HG03521 (cell line): ENCODE measurements around the gene ARHGAP4.

Experiments
- ATAC-seq: cut with Tn5 transposase; IDR thresholded peaks from one replicate; pipeline ENCODE4 v1.9.1; 2021; ENCODE audit warnings: mild to moderate bottlenecking, moderate library complexity; ENCODE audit not compliant: unreplicated experiment

Gene ARHGAP4

GRCh38 chrX:153964105-153964504 is 38.0 kb upstream of the ARHGAP4 start:
- no peak for ATAC-seq

GRCh38 chrX:153963546-153963945 is 37.5 kb upstream of the ARHGAP4 start:
- no peak for ATAC-seq

GRCh38 chrX:153961292-153961691 is 35.2 kb upstream of the ARHGAP4 start:
- ATAC-seq = no peak

GRCh38 chrX:153960786-153961185 is 34.7 kb upstream of the ARHGAP4 start:
- no peak for ATAC-seq

GRCh38 chrX:153960077-153960476 is 34.0 kb upstream of the ARHGAP4 start:
- no peak for ATAC-seq

GRCh38 chrX:153959649-153960048 is 33.6 kb upstream of the ARHGAP4 start:
- ATAC-seq = no peak

GRCh38 chrX:153958605-153959004 is 32.5 kb upstream of the ARHGAP4 start:
- no peak for ATAC-seq

- no peak for ATAC-seq
These were observed 31.2 kb upstream of the ARHGAP4 start for GRCh38 chrX:153957224-153957623.

- no peak for ATAC-seq
These were observed 30.2 kb upstream of the ARHGAP4 start for GRCh38 chrX:153956044-153956907.

GRCh38 chrX:153955228-153955732 is 29.2 kb upstream of the ARHGAP4 start:
- no peak for ATAC-seq

- ATAC-seq = no peak
These were observed 28.6 kb upstream of the ARHGAP4 start for GRCh38 chrX:153954558-153955227.

GRCh38 chrX:153953892-153954557 is 28.0 kb upstream of the ARHGAP4 start:
- no peak for ATAC-seq

GRCh38 chrX:153953342-153953830 is 27.3 kb upstream of the ARHGAP4 start:
- ATAC-seq = no peak

GRCh38 chrX:153952373-153953026 is 26.4 kb upstream of the ARHGAP4 start:
- ATAC-seq = no peak

- no peak for ATAC-seq
These were observed 25.8 kb upstream of the ARHGAP4 start for GRCh38 chrX:153951683-153952372.

- no peak for ATAC-seq
These were observed 24.1 kb upstream of the ARHGAP4 start for GRCh38 chrX:153950127-153950526.

- no peak for ATAC-seq
These were observed 23.1 kb upstream of the ARHGAP4 start for GRCh38 chrX:153948847-153949805.

GRCh38 chrX:153948002-153948466 is 22.0 kb upstream of the ARHGAP4 start:
- ATAC-seq = no peak
